Suprapubic skin (tissue), 3 donors: ENCODE data around the gene CHKB.

Source experiments
- POLR2A ChIP-seq, 2 donors: fragments of 450-650 bp; IDR thresholded peaks; one replicate each; pipeline ENCODE4 v1.6.1; 2017; ENCODE audit warnings: antibody characterized with exemption in 2 of 2, mild to moderate bottlenecking in 2 of 2, moderate library complexity in 2 of 2
- TF ChIP-seq, protein P1 (sequence below), 2 donors: fragments of 200-600 bp in 1 of 2; fragments of 450-650 bp in 1 of 2; sonication (generic) in 1 of 2; IDR thresholded peaks; one replicate each; pipeline ENCODE4 v1.5.1; 2016 to 2019; ENCODE audit warnings: antibody characterized with exemption in 2 of 2, mild to moderate bottlenecking in 1 of 2, moderate library complexity in 1 of 2

DNA sequence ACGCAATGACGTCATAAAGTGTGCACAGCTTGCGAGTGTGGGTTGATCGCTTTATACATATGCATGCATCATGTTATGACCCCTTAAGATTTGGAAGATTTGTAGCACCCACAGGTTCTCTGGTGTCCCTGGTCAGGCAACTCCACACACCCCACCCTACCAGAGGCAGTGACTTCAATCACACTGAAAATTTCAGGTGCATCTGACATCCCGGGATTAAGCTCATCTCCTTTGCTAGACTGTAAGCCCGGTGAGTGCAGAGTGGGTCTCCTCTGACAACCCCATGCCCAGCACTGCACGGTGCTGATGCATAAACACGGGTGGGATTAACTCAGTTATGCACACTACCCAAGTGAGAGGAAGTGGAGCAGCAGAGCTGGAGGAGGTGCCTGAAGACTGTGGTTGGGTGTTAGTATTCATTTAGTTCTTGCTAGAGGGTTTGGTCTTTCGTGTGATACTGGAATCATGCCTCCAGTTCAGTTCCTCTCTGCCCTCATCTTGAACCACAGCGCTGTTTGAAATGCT lies 38.8 kb upstream of the CHKB start:
- TF ChIP-seq, protein P1, sequence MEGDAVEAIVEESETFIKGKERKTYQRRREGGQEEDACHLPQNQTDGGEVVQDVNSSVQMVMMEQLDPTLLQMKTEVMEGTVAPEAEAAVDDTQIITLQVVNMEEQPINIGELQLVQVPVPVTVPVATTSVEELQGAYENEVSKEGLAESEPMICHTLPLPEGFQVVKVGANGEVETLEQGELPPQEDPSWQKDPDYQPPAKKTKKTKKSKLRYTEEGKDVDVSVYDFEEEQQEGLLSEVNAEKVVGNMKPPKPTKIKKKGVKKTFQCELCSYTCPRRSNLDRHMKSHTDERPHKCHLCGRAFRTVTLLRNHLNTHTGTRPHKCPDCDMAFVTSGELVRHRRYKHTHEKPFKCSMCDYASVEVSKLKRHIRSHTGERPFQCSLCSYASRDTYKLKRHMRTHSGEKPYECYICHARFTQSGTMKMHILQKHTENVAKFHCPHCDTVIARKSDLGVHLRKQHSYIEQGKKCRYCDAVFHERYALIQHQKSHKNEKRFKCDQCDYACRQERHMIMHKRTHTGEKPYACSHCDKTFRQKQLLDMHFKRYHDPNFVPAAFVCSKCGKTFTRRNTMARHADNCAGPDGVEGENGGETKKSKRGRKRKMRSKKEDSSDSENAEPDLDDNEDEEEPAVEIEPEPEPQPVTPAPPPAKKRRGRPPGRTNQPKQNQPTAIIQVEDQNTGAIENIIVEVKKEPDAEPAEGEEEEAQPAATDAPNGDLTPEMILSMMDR (IDR thresholded peaks at IDR 0.05) = no peak
- TF ChIP-seq POLR2A (IDR thresholded peaks at IDR 0.05) = no peak
